ENCODE results near the gene PPCDC. TPM values are rescaled to one million over a fixed set of nuclear protein-coding genes. Genes with fewer than 3 reads are reported as not detected.

Gene PPCDC
- total and polyA plus RNA-seq, 4 experiments from 2014 or later, result 8.5 to 15.2 (median 13.3) TPM

DNA sequence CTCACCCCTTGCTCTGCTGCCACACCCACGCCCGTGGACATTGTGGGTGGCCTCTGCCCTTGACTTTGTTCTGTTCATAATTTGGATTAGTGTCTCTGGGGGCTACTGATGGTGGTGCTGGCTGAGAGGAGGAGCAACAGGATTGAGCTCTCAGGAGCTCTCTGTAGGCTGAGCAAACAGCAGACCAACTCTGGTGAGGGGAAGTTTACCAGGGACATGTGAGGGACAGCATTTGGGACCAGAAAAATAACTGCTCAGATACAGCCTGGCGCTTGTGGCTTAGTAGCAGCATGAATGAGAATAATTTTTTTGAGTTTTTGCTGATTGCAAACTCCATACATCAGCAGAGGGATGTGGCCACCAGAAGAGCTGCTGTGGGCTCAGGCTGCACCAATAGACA lies 14.8 kb downstream of the PPCDC start:
- H3K9me3 Mint-ChIP-seq, result no peaks in the 10 kb centered on the region
- CTCF ChIA-PET (ENCODE audit: partially characterized antibody), result interaction anchor here (1.3 kb wide), 1 partner anchor 166 kb away, joined by 4 read pairs; no protein-coding TSS in a partner anchor
- POLR2A ChIA-PET (ENCODE audit: partially characterized antibody), result no interaction called here

DNA sequence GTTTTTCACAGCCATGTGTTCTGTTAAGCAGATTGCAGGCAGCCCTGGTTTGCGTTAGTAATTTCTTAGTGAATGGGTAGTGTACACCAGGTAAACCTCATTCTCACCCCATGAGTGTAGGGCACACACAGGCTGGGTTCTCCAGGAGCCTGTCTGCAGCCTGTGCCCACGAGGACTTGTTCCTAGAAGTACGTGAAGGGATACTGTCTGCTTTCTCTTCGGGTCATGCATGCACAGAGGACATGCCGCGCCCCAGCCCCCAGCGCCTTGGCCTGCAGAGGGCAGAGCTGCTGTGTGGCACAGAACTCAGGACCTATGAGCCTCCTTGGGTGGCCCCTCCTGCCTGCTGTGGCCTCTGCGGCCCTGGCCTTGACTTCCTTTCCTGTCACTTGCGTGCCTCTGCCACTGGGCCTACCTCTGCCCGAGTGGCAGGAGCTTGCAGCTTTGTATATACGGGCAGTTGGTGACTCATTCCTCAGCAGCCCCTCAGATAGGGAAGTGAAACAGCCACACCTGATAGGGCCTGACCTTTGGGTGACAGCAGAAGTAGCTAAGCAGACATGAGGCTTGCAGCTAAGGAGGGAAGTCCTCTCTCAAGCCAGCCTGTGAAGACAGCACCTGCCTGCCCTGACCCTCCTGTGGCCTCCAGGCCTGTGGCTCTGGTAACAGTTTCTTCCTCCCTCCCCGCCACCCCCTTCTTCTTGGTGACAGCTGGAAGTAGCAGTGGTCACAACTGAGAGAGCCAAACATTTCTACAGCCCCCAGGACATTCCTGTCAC lies 19.5 kb downstream of the PPCDC start:
- peak overlapping the region in 4 of 8 donors; percentile 30 to 49 (median 36) for H3K4me3 Mint-ChIP-seq
- H3K4me1 Mint-ChIP-seq, result peaks cover 13 to 52% (median 29%) of the 10 kb centered on the region in 4 donors
- H3K27ac ChIP-seq (ENCODE audit: low read depth, low read length), result no peak overlapping the region
- intact Hi-C loops (cut with micrococcal nuclease), result loop anchor here (1.0 kb wide), 1 partner anchor 161 kb away; no protein-coding TSS in a partner anchor
- CTCF ChIA-PET (ENCODE audit: partially characterized antibody), result interaction anchor here (0.9 to 2.8 kb wide), 9 partner anchors 11 to 164 kb away, joined by 3 to 13 read pairs (median 3); partner anchors contain the start of gene C15orf39
- DNase-seq, result peak; percentile 31 to 60 (median 37)
- H3K9me3 ChIP-seq (ENCODE audit: control insufficient read depth in 1 of 2, low read length in 2 of 2), result no peaks in the 10 kb centered on the region
- no peaks in the 10 kb centered on the region for H3K27me3 ChIP-seq (ENCODE audit: insufficient read depth, low read length)
- peaks cover 40% of the 10 kb centered on the region for H3K4me1 ChIP-seq (ENCODE audit: insufficient read depth, low read length)
- H3K27ac Mint-ChIP-seq, result peak overlapping the region in 5 of 7 donors; percentile 19 to 82 (median 71)
- POLR2A ChIA-PET (ENCODE audit: partially characterized antibody), result interaction anchor here (0.5 to 1.2 kb wide), 5 partner anchors 20 to 172 kb away, joined by 3 read pairs; partner anchors contain the start of genes C15orf39 and PPCDC
- no peaks in the 10 kb centered on the region for H3K9me3 Mint-ChIP-seq
- no peak overlapping the region for H3K4me3 ChIP-seq (ENCODE audit: low read length in 2 of 2)
- H3K27me3 Mint-ChIP-seq, result no peaks in the 10 kb centered on the region
- no peaks in the 10 kb centered on the region for H3K36me3 ChIP-seq (ENCODE audit: insufficient read depth, low read length)
- peaks cover 10 to 12% of the 10 kb centered on the region in 2 donors for H3K36me3 Mint-ChIP-seq

More for the DNA sequence above, 14.8 kb downstream of the PPCDC start:
- H3K9me3 ChIP-seq (ENCODE audit: control insufficient read depth in 1 of 2, low read length in 2 of 2), result no peaks in the 10 kb centered on the region
- H3K4me1 Mint-ChIP-seq, result peaks cover 9 to 41% (median 17%) of the 10 kb centered on the region in 4 donors
- H3K27me3 Mint-ChIP-seq, result no peaks in the 10 kb centered on the region
- H3K27ac Mint-ChIP-seq, result peak overlapping the region in 4 of 7 donors; percentile 29 to 57 (median 43)
- H3K36me3 Mint-ChIP-seq, result peaks cover 7 to 13% of the 10 kb centered on the region in 2 donors
- H3K27ac ChIP-seq (ENCODE audit: low read depth, low read length), result no peak overlapping the region
- H3K27me3 ChIP-seq (ENCODE audit: insufficient read depth, low read length), result no peaks in the 10 kb centered on the region
- H3K4me1 ChIP-seq (ENCODE audit: insufficient read depth, low read length), result peaks cover 9% of the 10 kb centered on the region
- no peak overlapping the region for H3K4me3 Mint-ChIP-seq
- no peak for DNase-seq
- intact Hi-C loops (cut with micrococcal nuclease), result no loop called here
- H3K4me3 ChIP-seq (ENCODE audit: low read length in 2 of 2), result no peak overlapping the region
- H3K36me3 ChIP-seq (ENCODE audit: insufficient read depth, low read length), result no peaks in the 10 kb centered on the region

DNA sequence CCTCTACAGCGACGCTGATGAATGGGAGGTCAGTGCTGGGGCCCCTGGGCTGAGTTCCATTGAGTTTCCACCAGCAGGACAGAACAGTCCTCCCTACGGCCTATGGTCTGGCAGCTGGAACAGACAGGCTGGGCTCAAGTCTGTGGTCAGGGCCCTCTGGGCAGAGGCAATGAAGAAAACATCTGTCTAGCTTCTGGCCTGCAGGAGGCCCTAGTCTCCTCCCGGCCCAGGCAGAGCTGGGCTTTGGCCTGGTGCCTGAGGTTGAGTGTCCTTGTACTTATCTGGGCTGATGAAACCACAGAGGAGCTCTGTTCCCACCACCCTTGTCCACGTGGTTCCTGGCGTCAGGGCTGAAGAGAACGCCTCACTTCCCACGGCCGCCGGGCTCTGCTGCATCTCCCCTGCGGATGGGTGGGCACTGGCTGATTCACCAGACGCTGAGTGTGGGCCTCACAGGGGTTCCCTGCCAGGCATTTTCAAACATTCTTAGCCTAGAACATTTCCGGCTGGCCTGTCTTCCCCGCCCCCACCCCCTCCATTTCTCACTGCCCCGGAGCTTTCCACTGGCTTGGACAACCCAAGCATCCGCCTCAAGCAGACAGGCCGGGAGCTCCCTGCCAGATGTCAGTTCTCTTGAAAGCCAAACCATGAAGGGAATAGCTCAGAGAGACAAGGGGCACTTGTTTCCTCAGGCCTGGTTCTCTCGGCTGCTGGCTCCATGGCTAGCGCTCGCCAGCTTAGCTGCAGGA lies 20.3 kb downstream of the PPCDC start:
- Histone ChIP-seq H3K9me3 (ENCODE audit: control insufficient read depth in 1 of 2, low read length in 2 of 2) (no peaks in the 10 kb centered on the region), H3K27ac (ENCODE audit: low read depth, low read length) (no peak overlapping the region), H3K36me3 (ENCODE audit: insufficient read depth, low read length) (no peaks in the 10 kb centered on the region), H3K4me3 (ENCODE audit: low read length in 2 of 2) (no peak overlapping the region), H3K4me1 (ENCODE audit: insufficient read depth, low read length) (peaks cover 40% of the 10 kb centered on the region), H3K27me3 (ENCODE audit: insufficient read depth, low read length) (no peaks in the 10 kb centered on the region)
- Mint-ChIP-seq H3K4me3 (peak overlapping the region in 1 of 8 donors; percentile 39), H3K4me1 (peaks cover 11 to 48% (median 28%) of the 10 kb centered on the region in 4 donors), H3K27me3 (no peaks in the 10 kb centered on the region), H3K27ac (peak overlapping the region in 1 of 7 donors; percentile 92), H3K9me3 (no peaks in the 10 kb centered on the region), H3K36me3 (peaks cover 12 to 14% of the 10 kb centered on the region in 2 donors)
- no peak for DNase-seq
- ChIA-PET CTCF (ENCODE audit: partially characterized antibody) (interaction anchor here (0.5 to 2.8 kb wide), 11 partner anchors 10 to 163 kb away, joined by 3 to 13 read pairs (median 3); partner anchors contain the start of gene C15orf39), POLR2A (ENCODE audit: partially characterized antibody) (interaction anchor here (0.5 to 1.2 kb wide), 6 partner anchors 20 to 171 kb away, joined by 3 to 4 read pairs (median 3); partner anchors contain the start of genes C15orf39 and PPCDC)
- intact Hi-C loops (cut with micrococcal nuclease), result loop anchor here (1.0 kb wide), 1 partner anchor 161 kb away; no protein-coding TSS in a partner anchor

DNA sequence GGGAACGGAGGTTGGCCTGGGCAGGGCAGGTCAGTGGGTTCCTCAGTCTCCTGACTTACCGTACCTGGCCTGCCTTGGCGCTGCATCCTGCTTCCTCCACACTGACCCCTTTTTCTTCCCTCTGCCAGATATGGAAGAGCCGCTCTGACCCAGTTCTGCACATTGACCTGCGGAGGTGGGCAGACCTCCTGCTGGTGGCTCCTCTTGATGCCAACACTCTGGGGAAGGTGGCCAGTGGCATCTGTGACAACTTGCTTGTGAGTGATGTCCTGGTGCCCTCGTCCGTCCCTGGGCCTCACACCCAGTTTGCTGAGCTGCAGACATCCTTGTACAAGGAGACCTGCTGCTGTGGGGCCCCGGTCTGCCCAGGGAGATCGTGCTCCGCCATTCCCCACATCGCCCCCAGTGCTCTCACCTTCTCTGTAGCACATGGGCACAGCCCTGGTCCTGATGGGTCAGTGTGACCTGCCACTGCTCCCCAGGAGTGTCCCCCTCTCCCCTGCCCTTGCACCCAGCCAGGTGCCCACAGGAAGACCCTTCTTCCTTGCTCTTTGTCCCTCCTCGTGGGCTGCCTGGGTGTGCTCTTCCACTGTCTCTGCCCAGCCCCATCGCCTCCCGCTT lies 21.0 kb downstream of the PPCDC start:
- H3K36me3 ChIP-seq (ENCODE audit: insufficient read depth, low read length), result no peaks in the 10 kb centered on the region
- H3K4me1 ChIP-seq (ENCODE audit: insufficient read depth, low read length), result peaks cover 40% of the 10 kb centered on the region
- no peaks in the 10 kb centered on the region for H3K9me3 ChIP-seq (ENCODE audit: control insufficient read depth in 1 of 2, low read length in 2 of 2)
- peak overlapping the region in 5 of 7 donors; percentile 13 to 92 (median 62) for H3K27ac Mint-ChIP-seq
- H3K27me3 Mint-ChIP-seq, result no peaks in the 10 kb centered on the region
- DNase-seq, result no peak
- ChIA-PET CTCF (ENCODE audit: partially characterized antibody) (interaction anchor here (0.5 to 2.8 kb wide), 6 partner anchors 9 to 160 kb away, joined by 3 to 13 read pairs (median 4); partner anchors contain the start of gene C15orf39), POLR2A (ENCODE audit: partially characterized antibody) (interaction anchor here (0.7 to 0.9 kb wide), 2 partner anchors 157 to 160 kb away, joined by 3 to 4 read pairs; partner anchors contain the start of gene C15orf39)
- intact Hi-C loops (cut with micrococcal nuclease), result no loop called here
- H3K4me1 Mint-ChIP-seq, result peaks cover 11 to 42% (median 25%) of the 10 kb centered on the region in 4 donors
- no peaks in the 10 kb centered on the region for H3K9me3 Mint-ChIP-seq
- H3K27ac ChIP-seq (ENCODE audit: low read depth, low read length), result no peak overlapping the region
- H3K36me3 Mint-ChIP-seq, result peaks cover 12 to 18% of the 10 kb centered on the region in 2 donors
- H3K4me3 Mint-ChIP-seq, result peak overlapping the region in 2 of 8 donors; percentile 10 to 12
- no peaks in the 10 kb centered on the region for H3K27me3 ChIP-seq (ENCODE audit: insufficient read depth, low read length)
- H3K4me3 ChIP-seq (ENCODE audit: low read length in 2 of 2), result no peak overlapping the region

DNA sequence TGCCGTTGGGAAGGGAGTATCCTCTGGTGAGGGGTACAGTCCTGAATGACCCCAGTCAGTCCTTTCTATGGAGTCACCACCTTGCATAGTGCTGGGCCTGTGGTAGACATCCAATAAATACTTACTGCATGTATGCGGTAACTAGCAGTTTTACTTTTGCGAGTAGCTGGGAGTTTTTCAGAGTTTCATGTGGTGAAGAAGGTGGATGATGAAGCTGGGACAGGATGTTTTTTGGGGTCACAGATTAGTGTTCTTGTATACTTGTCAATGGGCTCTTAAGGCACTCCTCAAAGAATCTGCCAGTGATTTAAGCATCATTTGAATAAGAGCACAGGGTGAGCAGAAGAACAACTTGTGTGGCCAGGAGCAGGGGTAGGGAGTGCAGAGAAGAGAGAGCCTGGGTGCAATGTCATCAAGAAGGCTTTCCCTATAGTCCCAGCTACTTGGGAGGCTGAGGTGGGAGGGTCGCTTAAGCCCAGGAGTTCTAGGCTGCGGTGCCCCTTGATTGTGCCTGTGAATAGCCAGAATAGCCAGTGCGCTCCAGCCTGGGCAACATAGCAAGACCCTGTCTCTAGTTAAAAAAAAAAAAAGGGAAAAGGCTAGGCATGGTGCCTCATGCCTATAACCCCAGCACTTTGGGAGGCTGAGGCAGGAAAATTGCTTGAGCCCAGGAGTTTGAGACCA lies 22.1 kb downstream of the PPCDC start:
- H3K4me3 Mint-ChIP-seq, result peak overlapping the region in 3 of 8 donors; percentile 7 to 24 (median 12)
- no peak overlapping the region for H3K4me3 ChIP-seq (ENCODE audit: low read length in 2 of 2)
- peaks cover 40% of the 10 kb centered on the region for H3K4me1 ChIP-seq (ENCODE audit: insufficient read depth, low read length)

DNA sequence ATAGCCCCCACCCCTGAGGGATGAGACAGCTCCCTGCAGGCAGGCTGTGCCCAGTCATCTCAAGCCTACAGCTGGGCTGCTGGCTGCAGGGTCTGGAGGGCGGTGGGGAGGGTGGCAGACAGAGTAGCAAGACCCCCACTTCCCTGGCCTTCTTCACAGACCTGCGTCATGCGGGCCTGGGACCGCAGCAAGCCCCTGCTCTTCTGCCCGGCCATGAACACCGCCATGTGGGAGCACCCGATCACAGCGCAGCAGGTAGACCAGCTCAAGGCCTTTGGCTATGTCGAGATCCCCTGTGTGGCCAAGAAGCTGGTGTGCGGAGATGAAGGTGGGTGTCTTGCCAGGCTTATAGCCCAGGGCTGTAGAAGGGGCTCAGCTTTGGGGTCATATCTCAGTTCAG lies 25.0 kb downstream of the PPCDC start:
- ChIA-PET POLR2A (ENCODE audit: partially characterized antibody) (no interaction called here), CTCF (ENCODE audit: partially characterized antibody) (no interaction called here)
- Mint-ChIP-seq H3K36me3 (peaks cover 8 to 13% of the 10 kb centered on the region in 2 donors), H3K4me3 (no peak overlapping the region), H3K27ac (no peak overlapping the region), H3K27me3 (no peaks in the 10 kb centered on the region), H3K9me3 (no peaks in the 10 kb centered on the region), H3K4me1 (peaks cover 7 to 29% (median 18%) of the 10 kb centered on the region in 4 donors)
- intact Hi-C loops (cut with micrococcal nuclease), result no loop called here
- H3K9me3 ChIP-seq (ENCODE audit: control insufficient read depth in 1 of 2, low read length in 2 of 2), result no peaks in the 10 kb centered on the region
- DNase-seq, result no peak
- peaks cover 29% of the 10 kb centered on the region for H3K4me1 ChIP-seq (ENCODE audit: insufficient read depth, low read length)
- no peak overlapping the region for H3K27ac ChIP-seq (ENCODE audit: low read depth, low read length)
- H3K27me3 ChIP-seq (ENCODE audit: insufficient read depth, low read length), result no peaks in the 10 kb centered on the region
- no peak overlapping the region for H3K4me3 ChIP-seq (ENCODE audit: low read length in 2 of 2)
- no peaks in the 10 kb centered on the region for H3K36me3 ChIP-seq (ENCODE audit: insufficient read depth, low read length)

More for the DNA sequence above, 22.1 kb downstream of the PPCDC start:
- H3K27ac ChIP-seq (ENCODE audit: low read depth, low read length), result no peak overlapping the region
- H3K36me3 Mint-ChIP-seq, result peaks cover 12 to 18% of the 10 kb centered on the region in 2 donors
- H3K9me3 Mint-ChIP-seq, result no peaks in the 10 kb centered on the region
- intact Hi-C loops (cut with micrococcal nuclease), result no loop called here
- peak overlapping the region in 6 of 7 donors; percentile 7 to 92 (median 64) for H3K27ac Mint-ChIP-seq
- CTCF ChIA-PET (ENCODE audit: partially characterized antibody), result no interaction called here
- no peaks in the 10 kb centered on the region for H3K27me3 Mint-ChIP-seq
- DNase-seq, result peak in 2 of 5 donors; percentile 21 to 38
- H3K9me3 ChIP-seq (ENCODE audit: control insufficient read depth in 1 of 2, low read length in 2 of 2), result no peaks in the 10 kb centered on the region
- H3K4me1 Mint-ChIP-seq, result peaks cover 9 to 42% (median 24%) of the 10 kb centered on the region in 4 donors
- POLR2A ChIA-PET (ENCODE audit: partially characterized antibody), result interaction anchor here (0.7 to 1.0 kb wide), 2 partner anchors 156 to 159 kb away, joined by 3 read pairs; partner anchors contain the start of gene C15orf39
- H3K36me3 ChIP-seq (ENCODE audit: insufficient read depth, low read length), result no peaks in the 10 kb centered on the region
- no peaks in the 10 kb centered on the region for H3K27me3 ChIP-seq (ENCODE audit: insufficient read depth, low read length)

All from CD4-positive, alpha-beta memory T cell (primary cell).